NCI-H345 treated with DMSO at 0.1 percent for 48 hours (cell line): ENCODE data around the gene SNAPC2.

Source experiments
- DNase-seq: peaks from one replicate; lab custom pipeline; 2025; ENCODE audit not compliant: unreplicated experiment; lab: John Stamatoyannopoulos, UW

SNAPC2 gene

GRCh38 chr19:7965921-7966665, 46.0 kb downstream of the SNAPC2 start:
- no peak for DNase-seq

- no peak for DNase-seq
These were observed 48.1 kb downstream of the SNAPC2 start for GRCh38 chr19:7968008-7968795.

GRCh38 chr19:7968796-7969554, 48.8 kb downstream of the SNAPC2 start:
- no peak for DNase-seq

- no peak for DNase-seq
These were observed 49.4 kb downstream of the SNAPC2 start for GRCh38 chr19:7969555-7969939.

GRCh38 chr19:7970716-7971448, 50.7 kb downstream of the SNAPC2 start:
- DNase-seq: no peak

GRCh38 chr19:7971553-7972520, 51.7 kb downstream of the SNAPC2 start:
- no peak for DNase-seq
